GM19468 (cell line): ENCODE measurements around the gene MAFG.

Source experiments
- ATAC-seq: cut with Tn5 transposase; IDR thresholded peaks from one replicate; pipeline ENCODE4 v1.9.1; 2021; ENCODE audit warnings: mild to moderate bottlenecking, moderate library complexity, moderate number of reproducible peaks; ENCODE audit not compliant: unreplicated experiment; ENCODE audit errors: extremely low read depth

The MAFG gene

DNA sequence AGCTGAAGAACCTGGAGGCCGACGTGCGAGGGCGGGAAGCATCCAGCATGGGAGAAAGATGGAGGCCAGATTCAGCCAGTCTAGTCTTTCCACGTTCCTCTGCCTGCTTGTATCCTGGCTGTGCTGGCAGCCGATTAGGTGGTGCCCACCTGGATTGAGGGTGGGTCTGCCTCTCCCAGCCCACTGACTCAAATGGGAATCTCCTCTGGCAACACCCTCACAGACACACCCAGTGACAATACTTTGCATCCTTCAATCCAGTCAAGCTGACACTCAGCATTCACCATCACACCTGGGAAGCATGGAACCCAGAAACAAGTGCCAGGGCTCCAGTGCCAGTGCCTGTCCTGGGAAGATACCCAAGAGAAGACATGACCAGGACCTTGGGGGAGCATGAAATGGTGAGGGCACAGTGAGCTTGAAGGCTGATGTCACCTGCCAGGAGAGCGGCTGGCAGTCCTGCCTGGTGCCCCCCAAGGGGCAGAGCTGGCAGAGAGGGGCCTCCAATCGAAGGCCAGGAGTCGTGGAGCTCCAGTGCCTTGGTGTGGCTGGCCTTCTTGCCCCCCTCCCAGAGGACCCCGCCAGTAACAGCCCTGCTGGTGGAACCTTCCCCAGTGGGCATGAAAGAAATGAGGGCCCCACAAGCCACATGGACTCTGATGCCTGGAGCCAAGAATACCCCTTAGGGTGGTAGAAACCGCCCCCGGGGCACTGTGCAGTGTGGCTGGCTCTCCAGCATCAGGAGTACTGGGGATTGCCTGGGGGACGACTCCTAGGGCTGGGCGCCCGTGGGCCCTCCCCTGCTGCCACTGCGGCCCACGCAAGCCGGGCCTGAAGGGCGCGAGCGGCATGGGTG lies 26.1 kb downstream of the MAFG start:
- ATAC-seq: no peak

DNA sequence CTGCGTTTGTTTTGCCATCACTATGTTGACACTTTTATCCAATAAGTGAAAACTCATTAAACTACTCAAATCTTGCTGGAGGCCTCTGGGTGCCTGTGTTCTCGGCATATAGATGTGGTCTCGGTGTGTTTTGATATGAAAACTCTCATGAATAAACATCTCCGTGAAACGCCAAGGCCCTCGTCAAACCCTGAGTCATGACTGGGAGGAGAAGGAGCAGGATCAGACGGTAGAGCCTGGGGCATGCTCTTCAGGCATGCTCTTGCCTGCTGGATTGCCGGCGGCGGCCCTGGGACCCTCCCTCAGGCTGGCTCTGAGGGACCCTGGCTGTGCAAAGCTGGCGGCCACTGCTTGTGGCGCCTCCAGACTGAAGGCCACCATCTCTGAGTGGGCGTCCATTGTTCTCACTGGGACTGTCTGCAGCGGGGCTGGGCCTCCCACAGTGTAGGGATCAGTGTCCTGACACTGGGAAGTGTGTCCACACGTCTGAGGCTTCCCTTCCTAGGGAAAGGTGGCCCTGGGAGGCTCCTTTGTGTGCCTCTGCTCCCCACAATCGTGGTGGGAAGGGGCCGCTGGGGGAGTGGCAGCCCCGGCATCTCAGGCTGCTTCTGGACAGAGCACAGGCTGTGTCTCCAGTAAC lies 27.2 kb downstream of the MAFG start:
- ATAC-seq: no peak

- ATAC-seq: no peak
These were observed 27.9 kb downstream of the MAFG start for GRCh38 chr17:81899514-81900166.

DNA sequence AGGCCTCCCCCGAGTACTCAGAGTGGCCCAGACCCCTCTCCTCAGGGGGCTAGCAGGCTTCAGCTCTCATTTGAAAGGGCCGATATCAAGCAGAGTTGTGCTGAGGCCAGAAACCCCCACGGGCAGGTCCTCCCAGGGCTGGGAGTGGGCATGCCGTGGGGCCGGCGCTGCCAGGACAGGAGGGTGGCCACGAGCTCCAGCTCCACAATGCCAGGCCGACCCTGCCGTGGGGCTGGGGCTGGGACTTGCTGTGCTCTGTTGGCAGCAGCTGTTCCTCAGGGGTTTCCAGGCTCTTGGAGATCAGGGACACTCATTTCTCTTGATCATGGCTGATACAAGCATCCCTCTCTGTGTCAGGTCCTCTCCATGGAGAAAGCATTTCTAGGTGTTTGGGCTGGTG lies 28.6 kb downstream of the MAFG start:
- no peak for ATAC-seq

GRCh38 chr17:81898029-81898866 lies 29.3 kb downstream of the MAFG start:
- no peak for ATAC-seq

DNA sequence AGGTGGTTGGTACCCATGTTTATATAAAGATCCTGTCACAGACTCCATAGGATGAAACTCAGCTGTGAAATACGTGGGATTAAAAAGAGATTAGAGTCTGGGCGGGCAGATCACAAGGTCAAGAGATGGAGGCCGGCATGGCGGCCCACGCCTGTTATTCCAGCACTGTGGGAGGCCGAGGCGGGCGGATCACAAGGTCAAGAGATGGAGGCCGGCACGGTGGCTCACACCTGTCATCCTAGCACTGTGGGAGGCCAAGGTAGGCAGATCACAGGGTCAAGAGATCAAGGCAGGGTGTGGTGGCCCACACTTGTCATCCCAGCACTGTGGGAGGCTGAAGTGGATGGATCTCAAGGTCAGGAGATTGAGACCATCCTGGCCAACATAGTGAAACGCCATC lies 32.1 kb downstream of the MAFG start:
- ATAC-seq: no peak

GRCh38 chr17:81891303-81891552 lies 36.3 kb downstream of the MAFG start:
- no peak for ATAC-seq

DNA sequence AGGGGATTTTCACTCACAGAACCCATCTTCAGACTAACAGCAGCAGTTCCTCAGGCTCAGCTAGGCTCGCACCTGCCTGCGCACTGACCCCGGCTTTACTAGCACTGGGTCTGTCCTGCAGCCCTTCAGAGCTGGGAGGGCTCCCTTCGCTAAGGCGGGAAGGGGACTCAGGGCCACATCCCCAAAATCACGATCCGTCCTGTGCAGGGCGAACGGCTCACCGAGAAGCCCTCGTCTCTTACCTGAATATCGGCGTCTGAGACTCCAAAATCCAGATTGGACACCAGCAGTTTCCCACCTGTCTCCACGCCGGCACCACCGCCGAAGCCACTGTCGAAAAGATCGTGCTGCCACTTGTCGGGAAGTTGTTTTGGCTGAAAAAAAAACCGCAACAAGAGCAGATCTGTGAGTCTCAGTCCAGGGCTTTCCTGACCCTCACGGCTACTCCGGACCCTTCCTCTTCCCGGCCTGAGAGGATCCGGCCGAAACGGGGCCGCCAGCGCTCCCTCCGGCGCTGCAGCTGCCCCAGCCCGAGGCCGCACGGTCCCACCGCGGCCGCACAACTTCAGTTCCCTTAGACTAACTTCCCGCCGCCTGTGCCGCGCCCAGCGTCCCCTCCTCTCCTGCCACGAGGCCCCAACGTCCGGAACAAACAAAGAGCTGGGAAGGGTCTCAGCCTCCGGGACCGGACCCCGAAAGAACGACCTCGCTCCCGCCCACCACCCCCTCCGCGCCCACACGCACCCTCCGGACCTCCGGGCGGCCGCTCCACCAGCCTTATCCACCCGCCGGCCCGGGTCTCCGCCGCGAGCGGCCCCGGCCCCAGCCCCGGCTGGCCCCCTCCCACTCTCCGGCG lies 36.9 kb downstream of the MAFG start:
- no peak for ATAC-seq

GRCh38 chr17:81889602-81890001 lies 37.9 kb downstream of the MAFG start:
- ATAC-seq: no peak

DNA sequence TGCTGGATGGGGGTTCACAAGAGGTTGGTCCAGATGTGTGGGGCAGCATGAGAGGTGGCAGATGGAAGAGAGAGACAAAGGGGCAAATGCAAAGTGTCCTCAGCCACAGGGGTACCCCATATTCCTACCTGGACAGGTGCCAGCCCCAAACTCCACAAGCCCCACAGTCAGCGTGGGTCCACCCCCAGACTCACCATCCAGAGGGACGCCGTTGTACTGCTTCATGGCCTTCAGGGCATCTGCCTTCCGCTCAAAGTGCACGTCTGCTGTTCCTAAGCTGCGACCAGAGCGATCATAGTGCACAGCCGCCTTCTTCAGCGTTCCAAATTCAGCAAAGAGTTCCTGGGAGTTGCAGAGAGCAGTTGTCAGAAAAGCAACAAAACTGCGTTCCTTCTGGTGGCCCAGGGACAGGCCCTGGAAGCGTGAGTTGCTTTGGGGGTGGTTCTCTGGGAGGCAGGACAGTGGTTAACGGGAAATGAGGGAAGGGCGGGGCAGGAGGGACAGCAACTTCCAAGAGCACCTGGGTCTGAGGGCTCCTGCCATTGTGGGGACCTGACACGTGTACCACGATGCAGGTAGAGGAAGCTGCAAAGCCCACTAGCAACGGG lies 38.4 kb downstream of the MAFG start:
- no peak for ATAC-seq

- ATAC-seq: no peak
These were observed 39.2 kb downstream of the MAFG start for GRCh38 chr17:81888105-81888987.

DNA sequence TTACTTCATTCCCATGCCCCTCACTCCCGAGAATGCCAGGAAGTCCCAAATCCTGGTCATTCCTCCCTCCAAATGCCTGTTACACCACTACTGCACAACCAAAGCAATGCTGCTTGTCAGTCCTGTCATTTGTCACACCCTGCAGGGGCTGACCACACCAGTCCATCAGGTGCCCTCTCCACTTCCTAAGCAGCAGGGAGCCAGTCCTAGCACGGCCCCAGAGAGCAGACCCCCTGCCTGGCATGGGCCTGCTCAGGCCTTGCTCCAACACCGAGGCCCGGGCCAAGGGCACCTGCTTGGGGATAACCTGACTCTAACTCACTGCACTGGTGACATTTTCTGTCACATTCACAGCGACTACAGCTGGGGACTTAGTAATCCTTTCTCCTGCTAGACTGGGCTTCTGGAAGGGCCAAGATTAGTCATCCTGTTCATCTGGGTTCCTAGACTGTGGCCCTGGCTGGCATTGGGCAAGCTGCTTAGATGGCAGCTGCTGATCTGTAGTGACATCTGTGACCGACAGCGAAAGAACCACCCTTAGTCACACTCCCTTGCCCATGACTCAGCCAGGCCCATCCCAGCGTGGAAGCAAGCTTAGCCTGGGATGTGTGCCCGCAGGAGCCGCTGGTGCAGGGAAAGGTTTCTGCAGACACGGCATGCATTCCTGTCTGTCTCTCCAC lies 41.5 kb downstream of the MAFG start:
- ATAC-seq: no peak

DNA sequence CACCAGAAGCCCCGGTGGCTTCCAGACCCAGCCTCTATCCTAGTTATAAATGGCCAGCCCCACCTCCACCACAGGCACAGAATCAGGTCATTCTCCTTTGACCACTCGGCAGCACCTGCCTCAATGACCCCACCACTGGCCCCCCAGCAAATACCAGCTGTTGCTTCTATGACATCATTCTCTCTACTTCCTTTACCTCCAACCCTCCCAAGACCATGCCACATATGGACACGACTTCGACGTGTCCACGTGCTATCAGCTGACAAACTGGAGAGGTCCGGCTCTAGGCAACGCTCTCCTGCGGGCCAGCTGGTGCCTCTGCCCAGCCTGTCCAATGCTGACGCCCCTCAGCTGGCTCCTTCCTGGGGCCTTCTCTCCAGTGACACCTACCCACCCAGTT lies 42.1 kb downstream of the MAFG start:
- no peak for ATAC-seq

GRCh38 chr17:81884968-81885367 lies 42.6 kb downstream of the MAFG start:
- no peak for ATAC-seq

DNA sequence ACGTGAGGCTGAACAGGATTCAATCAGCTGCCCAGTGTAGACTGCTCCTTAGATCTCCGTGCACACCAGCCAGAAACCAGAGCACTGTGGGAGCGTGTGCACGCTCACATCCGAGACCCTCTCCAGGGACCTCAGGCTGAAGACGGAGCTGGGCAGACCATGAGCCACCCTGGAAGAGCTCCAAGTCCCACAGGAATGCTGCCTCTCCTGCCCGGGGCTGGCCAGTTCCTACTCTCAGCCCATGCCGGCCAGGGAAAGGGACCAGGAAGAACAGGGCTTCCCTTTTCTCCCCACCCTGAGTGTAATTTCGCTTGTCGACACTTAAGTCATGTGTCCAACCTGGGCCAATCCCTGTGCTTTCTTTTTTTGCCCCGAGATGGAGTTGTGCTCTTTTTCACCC lies 43.0 kb downstream of the MAFG start:
- no peak for ATAC-seq

- ATAC-seq: no peak
These were observed 48.4 kb downstream of the MAFG start for GRCh38 chr17:81879121-81879520.

- no peak for ATAC-seq
These were observed 49.2 kb downstream of the MAFG start for GRCh38 chr17:81878294-81878693.

GRCh38 chr17:81877569-81877968 lies 50.0 kb downstream of the MAFG start:
- ATAC-seq: no peak
